Mesothelial cell of epicardium (in vitro differentiated cells): Measurements from ENCODE around the gene RNF224. TPM values are rescaled to one million over a fixed set of nuclear protein-coding genes. Genes with fewer than 3 reads are reported as not detected.

ENCODE experiments used
- DNase-seq, 2 experiments: peaks; one replicate each; pipeline ENCODE4 v3.0.0; 2021; ENCODE audit warnings: low spot score in 2 of 2; ENCODE audit not compliant: unreplicated experiment in 2 of 2
- H3K27ac Mint-ChIP-seq: 2 replicates; pipeline ENCODE4 v1.8.0; 2021; ENCODE audit warnings: mixed read lengths
- H3K27me3 Mint-ChIP-seq: 2 replicates; pipeline ENCODE4 v1.8.0; 2021; ENCODE audit warnings: low read depth, mixed read lengths
- H3K36me3 Mint-ChIP-seq: 2 replicates; pipeline ENCODE4 v1.8.0; 2021; ENCODE audit warnings: mixed read lengths
- H3K4me1 Mint-ChIP-seq: 2 replicates; pipeline ENCODE4 v1.8.0; 2021; ENCODE audit warnings: mixed read lengths
- H3K4me3 Mint-ChIP-seq: 2 replicates; pipeline ENCODE4 v1.8.0; 2021; ENCODE audit warnings: mild to moderate bottlenecking, moderate library complexity, mixed read lengths
- H3K9me3 Mint-ChIP-seq: 2 replicates; pipeline ENCODE4 v1.8.0; 2021; ENCODE audit warnings: mixed read lengths
- CTCF ChIP-seq: fragments of 200-600 bp; sonication (generic); IDR thresholded peaks from one replicate; pipeline ENCODE4 v1.5.0; 2021; ENCODE audit warnings: antibody characterized with exemption; ENCODE audit not compliant: unreplicated experiment
- total RNA-seq: library from RNA; stranded (reverse); gene quantifications from 3 replicates; pipeline ENCODE4 v1.2.1, GENCODE V29; 2021

RNF224 gene
- total RNA-seq, 1 donor from 2014 or later, result 0.16 TPM

GRCh38 chr9:137266162-137266527 is 38.8 kb downstream of the RNF224 start:
- Mint-ChIP-seq H3K27ac (no peak overlapping the region), H3K4me3 (no peak overlapping the region), H3K36me3 (peaks cover 17% of the 10 kb centered on the region), H3K4me1 (no peaks in the 10 kb centered on the region), H3K9me3 (no peaks in the 10 kb centered on the region), H3K27me3 (no peaks in the 10 kb centered on the region)
- no peak for TF ChIP-seq CTCF
- no peak for DNase-seq

GRCh38 chr9:137266585-137267453 is 39.5 kb downstream of the RNF224 start:
- no peaks in the 10 kb centered on the region for H3K27me3 Mint-ChIP-seq
- no peak for TF ChIP-seq CTCF

GRCh38 chr9:137267933-137268355 is 40.6 kb downstream of the RNF224 start:
- no peaks in the 10 kb centered on the region for H3K4me1 Mint-ChIP-seq
- H3K4me3 Mint-ChIP-seq, result no peak overlapping the region
- no peak overlapping the region for H3K27ac Mint-ChIP-seq
- no peak for DNase-seq
- H3K9me3 Mint-ChIP-seq, result no peaks in the 10 kb centered on the region
- peaks cover 14% of the 10 kb centered on the region for H3K36me3 Mint-ChIP-seq
- no peak for TF ChIP-seq CTCF
- H3K27me3 Mint-ChIP-seq, result no peaks in the 10 kb centered on the region

More at GRCh38 chr9:137266585-137267453, 39.5 kb downstream of the RNF224 start:
- DNase-seq, result no peak
- Mint-ChIP-seq H3K9me3 (no peaks in the 10 kb centered on the region), H3K36me3 (peaks cover 15% of the 10 kb centered on the region), H3K4me3 (no peak overlapping the region), H3K27ac (no peak overlapping the region), H3K4me1 (no peaks in the 10 kb centered on the region)

- H3K4me1 Mint-ChIP-seq, result no peaks in the 10 kb centered on the region
- peaks cover 14% of the 10 kb centered on the region for H3K36me3 Mint-ChIP-seq
- no peak for TF ChIP-seq CTCF
- H3K27me3 Mint-ChIP-seq, result no peaks in the 10 kb centered on the region
- no peaks in the 10 kb centered on the region for H3K9me3 Mint-ChIP-seq
- H3K4me3 Mint-ChIP-seq, result no peak overlapping the region
- no peak for DNase-seq
- no peak overlapping the region for H3K27ac Mint-ChIP-seq
Observed at GRCh38 chr9:137268538-137269201, 41.4 kb downstream of the RNF224 start.

- no peak for TF ChIP-seq CTCF
- Mint-ChIP-seq H3K9me3 (no peaks in the 10 kb centered on the region), H3K27ac (no peak overlapping the region), H3K4me3 (no peak overlapping the region), H3K36me3 (peaks cover 14% of the 10 kb centered on the region), H3K4me1 (peaks cover under 1% of the 10 kb centered on the region), H3K27me3 (no peaks in the 10 kb centered on the region)
- DNase-seq, result no peak
Observed at GRCh38 chr9:137269231-137269772, 42.0 kb downstream of the RNF224 start.
